ENCODE results near the gene TTBK2. TPM values are rescaled to one million over a fixed set of nuclear protein-coding genes. Genes with fewer than 3 reads are reported as not detected.

Gene TTBK2
- total and polyA plus RNA-seq, 10 of the 15 experiments (the other 5 are each of a cell fraction or from before 2014, with no cell fraction given), result 0.66 to 9.1 (median 3.7) TPM

DNA sequence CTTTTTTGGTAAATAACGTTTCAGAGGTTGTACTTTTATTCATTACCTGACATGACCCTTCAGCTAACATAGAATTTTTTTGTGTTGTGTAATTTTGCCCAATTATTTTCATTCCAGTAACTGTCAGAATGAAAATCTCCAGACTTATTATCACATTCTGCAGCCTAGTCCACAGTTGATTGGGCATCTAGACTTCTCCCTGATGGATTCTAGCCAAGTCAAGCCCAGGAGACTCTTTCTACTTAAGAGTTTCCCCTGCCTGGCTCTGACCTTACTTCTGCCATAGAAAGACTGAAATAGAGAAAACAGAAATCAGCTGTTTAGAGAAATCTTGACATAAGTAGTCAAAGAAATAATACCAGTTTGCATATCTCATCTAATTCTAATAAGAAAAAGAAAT, 100.8 kb downstream of the TTBK2 start:
- in situ Hi-C loops (cut with MboI) (no loop called here), intact Hi-C loops (cut with micrococcal nuclease; ENCODE audit: unreplicated experiment) (no loop called here)
- no peaks in the 10 kb centered on the region for H3K36me3 ChIP-seq (ENCODE audit: control insufficient read depth in 2 of 2, insufficient read depth in 2 of 2, low read length in 1 of 2)
- TF ChIP-seq IKZF1 (conservative IDR thresholded peaks at IDR 0.05), result no peak
- no peak for TF ChIP-seq SIX5 (IDR thresholded peaks at IDR 0.05; ENCODE audit: low read depth, low read length, severe bottlenecking)
- ATAC-seq (no peak), FAIRE-seq (no peak), DNase-seq (ENCODE audit: low read depth, low spot score) (no peak)
- no peak overlapping the region for H3K4me2 ChIP-seq (ENCODE audit: control insufficient read depth, insufficient read depth)
- H2AFZ ChIP-seq (ENCODE audit: control insufficient read depth, low read depth, low read length), result no peak overlapping the region
- H4K20me1 ChIP-seq (ENCODE audit: control insufficient read depth, insufficient read depth), result no peaks in the 10 kb centered on the region
- CTCF ChIA-PET, result interaction anchor here (1.0 kb wide), 1 partner anchor 13 kb away, joined by 3 read pairs; no protein-coding TSS in a partner anchor
- H3K4me1 ChIP-seq (ENCODE audit: control insufficient read depth, insufficient read depth, low read length), result no peaks in the 10 kb centered on the region
- RAD21 ChIA-PET (ENCODE audit: unreplicated experiment), result no interaction called here
- POLR2A ChIA-PET, result no interaction called here
- WGBS (ENCODE audit: insufficient coverage, insufficient replicate concordance, low lambda C conversion rate, missing lambda C conversion rate), result 0% methylated on average over 1 of the region's 1 CpG
- no peak overlapping the region for H3K27ac ChIP-seq (ENCODE audit: control insufficient read depth, insufficient read depth)
- SMC1A ChIA-PET (ENCODE audit: uncharacterized antibody, unreplicated experiment), result interaction anchor here (0.7 kb wide), 1 partner anchor 1202 kb away, joined by 3 read pairs; no protein-coding TSS in a partner anchor
- H3K9ac ChIP-seq (ENCODE audit: control insufficient read depth, insufficient read depth, low read length), result no peak overlapping the region
- H3K79me2 ChIP-seq (ENCODE audit: control insufficient read depth, insufficient read depth, low read length), result no peaks in the 10 kb centered on the region
- no peaks in the 10 kb centered on the region for H3K9me3 ChIP-seq (replicated peaks; ENCODE audit: control insufficient read depth, insufficient read depth, low read length)
- BruUV-seq (replicated peaks), result no TSS peak
- no peak overlapping the region for H3K4me3 ChIP-seq
- no peaks in the 10 kb centered on the region for H3K27me3 ChIP-seq (replicated peaks in 1 of 2; ENCODE audit: control insufficient read depth in 2 of 2, insufficient read depth in 2 of 2, low read length in 1 of 2)

DNA sequence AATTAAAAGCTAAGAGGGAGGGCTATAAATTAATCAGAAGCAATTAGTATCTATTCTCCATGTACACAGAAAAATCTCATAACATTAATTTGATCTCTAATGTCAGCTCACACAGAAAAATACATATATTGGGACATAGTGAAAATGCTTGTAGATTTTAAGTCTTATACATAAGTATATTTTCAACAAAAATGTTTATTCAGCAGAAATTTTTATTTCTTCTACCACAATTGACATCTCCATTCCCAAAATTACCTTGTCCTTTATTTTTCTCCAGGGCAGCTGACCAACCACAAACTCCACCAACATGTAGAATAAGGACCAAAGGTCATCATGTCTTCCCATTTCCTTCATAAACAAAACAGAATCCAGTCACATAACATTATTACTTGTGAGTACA, 109.1 kb downstream of the TTBK2 start:
- DNase-seq (ENCODE audit: low read depth, low spot score), result no peak
- Histone ChIP-seq H3K27me3 (replicated peaks in 1 of 2; ENCODE audit: control insufficient read depth in 2 of 2, insufficient read depth in 2 of 2, low read length in 1 of 2) (no peaks in the 10 kb centered on the region), H3K9me3 (replicated peaks; ENCODE audit: control insufficient read depth, insufficient read depth, low read length) (no peaks in the 10 kb centered on the region), H4K20me1 (ENCODE audit: control insufficient read depth, insufficient read depth) (no peaks in the 10 kb centered on the region), H3K79me2 (ENCODE audit: control insufficient read depth, insufficient read depth, low read length) (no peaks in the 10 kb centered on the region), H3K4me2 (ENCODE audit: control insufficient read depth, insufficient read depth) (no peak overlapping the region), H3K36me3 (ENCODE audit: control insufficient read depth in 2 of 2, insufficient read depth in 2 of 2, low read length in 1 of 2) (no peaks in the 10 kb centered on the region; a peak in 1 of 4 replicates), H3K27ac (ENCODE audit: control insufficient read depth, insufficient read depth) (no peak overlapping the region), H3K4me3 (no peak overlapping the region), H3K4me1 (ENCODE audit: control insufficient read depth, insufficient read depth, low read length) (no peaks in the 10 kb centered on the region), H3K9ac (ENCODE audit: control insufficient read depth, insufficient read depth, low read length) (no peak overlapping the region), H2AFZ (ENCODE audit: control insufficient read depth, low read depth, low read length) (no peak overlapping the region)
- ChIA-PET POLR2A (interaction anchor here (0.6 kb wide), 1 partner anchor 306 kb away, joined by 3 read pairs; no protein-coding TSS in a partner anchor), SMC1A (ENCODE audit: uncharacterized antibody, unreplicated experiment) (interaction anchor here (1.0 to 1.6 kb wide), 7 partner anchors 10 to 545 kb away, joined by 3 to 8 read pairs (median 3); no protein-coding TSS in a partner anchor), CTCF (interaction anchor here (1.1 to 1.2 kb wide), 2 partner anchors 11 to 115 kb away, joined by 4 read pairs; no protein-coding TSS in a partner anchor), RAD21 (ENCODE audit: unreplicated experiment) (interaction anchor here (1.2 kb wide), 1 partner anchor 107 kb away, joined by 4 read pairs; no protein-coding TSS in a partner anchor)
- no peak for ATAC-seq
- TF ChIP-seq, protein P1, sequence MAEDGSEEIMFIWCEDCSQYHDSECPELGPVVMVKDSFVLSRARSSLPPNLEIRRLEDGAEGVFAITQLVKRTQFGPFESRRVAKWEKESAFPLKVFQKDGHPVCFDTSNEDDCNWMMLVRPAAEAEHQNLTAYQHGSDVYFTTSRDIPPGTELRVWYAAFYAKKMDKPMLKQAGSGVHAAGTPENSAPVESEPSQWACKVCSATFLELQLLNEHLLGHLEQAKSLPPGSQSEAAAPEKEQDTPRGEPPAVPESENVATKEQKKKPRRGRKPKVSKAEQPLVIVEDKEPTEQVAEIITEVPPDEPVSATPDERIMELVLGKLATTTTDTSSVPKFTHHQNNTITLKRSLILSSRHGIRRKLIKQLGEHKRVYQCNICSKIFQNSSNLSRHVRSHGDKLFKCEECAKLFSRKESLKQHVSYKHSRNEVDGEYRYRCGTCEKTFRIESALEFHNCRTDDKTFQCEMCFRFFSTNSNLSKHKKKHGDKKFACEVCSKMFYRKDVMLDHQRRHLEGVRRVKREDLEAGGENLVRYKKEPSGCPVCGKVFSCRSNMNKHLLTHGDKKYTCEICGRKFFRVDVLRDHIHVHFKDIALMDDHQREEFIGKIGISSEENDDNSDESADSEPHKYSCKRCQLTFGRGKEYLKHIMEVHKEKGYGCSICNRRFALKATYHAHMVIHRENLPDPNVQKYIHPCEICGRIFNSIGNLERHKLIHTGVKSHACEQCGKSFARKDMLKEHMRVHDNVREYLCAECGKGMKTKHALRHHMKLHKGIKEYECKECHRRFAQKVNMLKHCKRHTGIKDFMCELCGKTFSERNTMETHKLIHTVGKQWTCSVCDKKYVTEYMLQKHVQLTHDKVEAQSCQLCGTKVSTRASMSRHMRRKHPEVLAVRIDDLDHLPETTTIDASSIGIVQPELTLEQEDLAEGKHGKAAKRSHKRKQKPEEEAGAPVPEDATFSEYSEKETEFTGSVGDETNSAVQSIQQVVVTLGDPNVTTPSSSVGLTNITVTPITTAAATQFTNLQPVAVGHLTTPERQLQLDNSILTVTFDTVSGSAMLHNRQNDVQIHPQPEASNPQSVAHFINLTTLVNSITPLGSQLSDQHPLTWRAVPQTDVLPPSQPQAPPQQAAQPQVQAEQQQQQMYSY (CRISPR knock-in tag; IDR thresholded peaks at IDR 0.05), result no peak
- TF ChIP-seq CHD2 (IDR thresholded peaks at IDR 0.05; ENCODE audit: borderline replicate concordance, low read depth, low read length) (no peak), SMARCA5 (IDR thresholded peaks at IDR 0.05) (no peak), SP1 (IDR thresholded peaks at IDR 0.05; ENCODE audit: low read depth, low read length) (no peak), IKZF1 (conservative IDR thresholded peaks at IDR 0.05) (no peak), SUZ12 (IDR thresholded peaks at IDR 0.05; ENCODE audit: unreplicated experiment) (no peak)
- BruUV-seq (replicated peaks), result no TSS peak
- in situ Hi-C loops (cut with MboI), result no loop called here
- intact Hi-C loops (cut with micrococcal nuclease; ENCODE audit: unreplicated experiment), result no loop called here
- no peak for FAIRE-seq
